DND-41 (cell line): Measurements from ENCODE around the gene EEFSEC.

ENCODE experiments used
- CTCF ChIP-seq: IDR thresholded peaks from 2 replicates; pipeline ENCODE4 v1.5.1; 2012; ENCODE audit warnings: borderline replicate concordance, low read length, moderate library complexity, mild to moderate bottlenecking; ENCODE audit not compliant: poor library complexity, severe bottlenecking; ENCODE audit errors: extremely low read depth
- EZH2 ChIP-seq: IDR thresholded peaks from 3 replicates; pipeline ENCODE4 v1.6.1; 2012; ENCODE audit warnings: borderline replicate concordance, low read depth, mild to moderate bottlenecking, moderate library complexity, low read length, inconsistent platforms; ENCODE audit not compliant: severe bottlenecking

DNA sequence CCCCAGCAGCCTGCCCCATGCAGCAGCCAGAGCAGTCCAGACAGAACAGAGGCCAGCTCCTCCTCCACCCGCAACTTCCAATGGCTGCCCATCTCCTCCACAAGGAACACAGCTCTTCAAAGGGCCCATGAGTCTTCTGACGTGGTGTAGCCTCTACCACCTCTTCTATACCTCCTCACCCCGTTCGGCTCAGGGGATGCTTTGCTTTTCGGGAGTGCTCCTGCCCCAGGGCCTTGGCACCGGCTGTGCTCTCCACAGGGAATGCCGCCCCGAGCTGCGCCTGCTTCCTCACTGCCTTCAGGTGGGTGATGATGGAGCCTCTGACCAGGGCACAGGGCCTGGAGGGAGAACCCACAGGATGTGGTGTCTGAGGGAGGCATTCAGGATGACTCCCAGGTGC is 298.8 kb downstream of the EEFSEC start:
- TF ChIP-seq CTCF (no peak), EZH2 (no peak)
